Measurements from ENCODE around the gene SH3RF1.

SH3RF1 gene

GRCh38 chr4:169275180-169275579 lies 4.4 kb upstream of the SH3RF1 start:
- no peak for DNase-seq

- DNase-seq: no peak
Measured at GRCh38 chr4:169274033-169274432, 3.3 kb upstream of the SH3RF1 start.

GRCh38 chr4:169272265-169272886 lies 1.6 kb upstream of the SH3RF1 start:
- no peak for DNase-seq

- DNase-seq: no peak
Measured at GRCh38 chr4:169271692-169272007, 894 bp upstream of the SH3RF1 start.

GRCh38 chr4:169269916-169270809 lies 593 bp downstream of the SH3RF1 start:
- no peak for DNase-seq

- no peak for DNase-seq
Measured at GRCh38 chr4:169268951-169269760, 1.6 kb downstream of the SH3RF1 start.

GRCh38 chr4:169267070-169267469 lies 3.7 kb downstream of the SH3RF1 start:
- DNase-seq: no peak

- DNase-seq: no peak
Measured at GRCh38 chr4:169266661-169267060, 4.1 kb downstream of the SH3RF1 start.

- DNase-seq: no peak
Measured at GRCh38 chr4:169266081-169266480, 4.7 kb downstream of the SH3RF1 start.

GRCh38 chr4:169263791-169264392 lies 6.9 kb downstream of the SH3RF1 start:
- DNase-seq: no peak

GRCh38 chr4:169260217-169260866 lies 10.4 kb downstream of the SH3RF1 start:
- no peak for DNase-seq

- DNase-seq: no peak
Measured at GRCh38 chr4:169259271-169259670, 11.5 kb downstream of the SH3RF1 start.

- DNase-seq: no peak
Measured at GRCh38 chr4:169258141-169258540, 12.6 kb downstream of the SH3RF1 start.

- no peak for DNase-seq
Measured at GRCh38 chr4:169256856-169257761, 13.6 kb downstream of the SH3RF1 start.

- no peak for DNase-seq
Measured at GRCh38 chr4:169256101-169256612, 14.6 kb downstream of the SH3RF1 start.

- no peak for DNase-seq
Measured at GRCh38 chr4:169254546-169254983, 16.2 kb downstream of the SH3RF1 start.

- no peak for DNase-seq
Measured at GRCh38 chr4:169253904-169254303, 16.9 kb downstream of the SH3RF1 start.

- DNase-seq: no peak
Measured at GRCh38 chr4:169253113-169253671, 17.6 kb downstream of the SH3RF1 start.

GRCh38 chr4:169252339-169253112 lies 18.2 kb downstream of the SH3RF1 start:
- DNase-seq: no peak
